Measurements from ENCODE around the gene ZNF618.

Gene ZNF618

DNA sequence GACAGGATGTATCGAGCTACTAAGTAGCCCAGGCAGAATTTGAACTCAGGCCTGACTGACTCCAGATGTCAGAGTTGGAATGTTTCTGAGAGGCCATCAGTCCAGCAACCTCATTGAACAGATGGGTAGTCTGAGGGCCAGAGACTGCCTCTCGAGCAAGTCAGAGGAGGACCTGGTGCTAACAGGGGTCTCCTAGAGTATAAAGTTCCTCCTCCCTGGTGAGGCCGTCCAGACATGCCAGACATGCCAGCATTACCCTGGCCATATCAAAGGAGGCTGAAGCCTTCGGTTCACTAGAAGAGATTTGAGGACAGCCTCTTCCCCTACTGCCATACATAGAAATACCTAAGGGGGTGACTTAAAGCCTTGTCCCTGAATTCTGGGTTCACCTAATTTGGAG lies 81.2 kb downstream of the ZNF618 start:
- no peak for DNase-seq (ENCODE audit: low read depth, low spot score)

DNA sequence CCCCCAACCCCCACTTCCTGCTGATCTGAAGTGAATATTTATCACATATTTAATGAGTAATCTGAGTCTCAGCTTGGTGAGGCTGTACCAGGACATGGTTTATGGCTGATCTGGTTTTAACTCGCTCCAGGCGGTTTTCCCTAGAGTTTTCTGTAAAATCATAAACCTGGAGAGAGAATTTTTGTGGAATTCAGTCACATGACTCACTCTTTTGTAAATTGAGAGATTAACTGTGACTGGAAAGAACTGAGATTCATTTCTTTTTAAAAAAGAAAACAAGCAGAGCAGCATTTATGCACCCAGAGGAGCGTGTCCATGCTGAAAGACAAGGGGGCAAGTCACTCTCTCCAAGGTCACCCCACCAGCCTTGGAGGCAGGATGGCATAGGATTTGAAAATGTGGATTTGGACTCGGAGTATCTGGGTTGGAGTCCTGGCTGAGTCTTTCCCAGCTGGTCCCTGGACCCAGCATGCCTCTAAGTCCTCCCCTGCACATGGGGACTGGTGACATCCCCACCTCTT lies 81.8 kb downstream of the ZNF618 start:
- DNase-seq (ENCODE audit: low read depth, low spot score), result no peak

DNA sequence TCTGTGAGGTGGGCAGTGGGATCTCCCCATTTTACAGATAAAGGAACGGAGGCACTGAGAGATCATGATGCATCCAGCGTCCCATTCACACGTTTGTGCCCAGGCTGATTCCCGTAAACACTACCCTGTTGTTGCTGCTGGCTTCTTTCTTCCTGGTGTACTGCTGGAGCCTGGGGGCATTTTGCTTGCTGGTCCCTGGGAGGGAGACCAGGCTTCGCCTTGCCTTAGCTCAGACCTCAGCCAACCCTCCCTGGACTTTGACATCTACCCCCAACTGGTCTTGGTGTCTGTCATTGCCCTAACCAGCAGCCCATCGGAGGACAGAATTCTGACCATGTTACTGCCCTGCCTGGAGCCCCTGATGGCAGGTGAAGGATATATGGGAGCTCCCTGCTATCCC lies 82.4 kb downstream of the ZNF618 start:
- no peak for DNase-seq (ENCODE audit: low read depth, low spot score)

DNA sequence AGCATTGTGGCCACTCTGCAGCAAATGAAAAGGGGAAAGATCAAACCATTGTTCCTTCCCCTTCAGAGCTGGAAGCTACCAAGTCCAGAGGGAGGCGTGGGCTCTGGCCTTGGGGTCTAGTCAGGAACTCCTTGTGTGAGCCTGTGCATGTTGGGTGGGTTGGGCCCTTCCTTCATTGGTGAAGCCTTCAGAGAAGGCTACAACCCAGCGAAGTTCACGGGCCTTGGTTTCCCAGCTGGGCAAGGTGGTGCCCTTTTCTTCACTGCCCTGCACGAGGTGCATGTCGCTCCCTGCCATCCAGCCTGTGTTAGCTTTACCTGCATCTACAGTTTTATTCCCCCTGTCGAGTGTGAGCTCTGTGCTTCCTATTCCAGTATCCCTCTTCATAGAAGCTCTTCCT lies 84.7 kb downstream of the ZNF618 start:
- DNase-seq (ENCODE audit: low read depth, low spot score), result no peak

DNA sequence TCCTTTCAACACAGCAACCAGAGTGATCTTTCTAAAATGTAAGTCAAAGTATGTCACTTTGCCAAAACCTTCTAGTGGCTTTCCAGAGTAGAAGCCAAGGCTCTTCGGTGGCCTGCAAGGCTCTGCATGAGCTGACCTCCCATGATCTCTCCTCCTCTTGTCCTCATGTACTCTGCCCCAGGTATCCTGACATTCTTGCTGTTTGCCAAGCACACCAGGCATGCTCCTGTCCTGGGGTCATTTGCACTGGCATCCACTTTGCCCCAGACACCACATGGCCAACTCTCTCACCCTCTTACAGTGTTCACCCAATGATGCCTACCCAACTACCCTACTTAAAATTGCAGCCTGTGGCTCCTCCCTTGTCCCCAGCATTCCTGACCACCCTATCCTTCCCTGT lies 86.3 kb downstream of the ZNF618 start:
- no peak for DNase-seq (ENCODE audit: low read depth, low spot score)

DNA sequence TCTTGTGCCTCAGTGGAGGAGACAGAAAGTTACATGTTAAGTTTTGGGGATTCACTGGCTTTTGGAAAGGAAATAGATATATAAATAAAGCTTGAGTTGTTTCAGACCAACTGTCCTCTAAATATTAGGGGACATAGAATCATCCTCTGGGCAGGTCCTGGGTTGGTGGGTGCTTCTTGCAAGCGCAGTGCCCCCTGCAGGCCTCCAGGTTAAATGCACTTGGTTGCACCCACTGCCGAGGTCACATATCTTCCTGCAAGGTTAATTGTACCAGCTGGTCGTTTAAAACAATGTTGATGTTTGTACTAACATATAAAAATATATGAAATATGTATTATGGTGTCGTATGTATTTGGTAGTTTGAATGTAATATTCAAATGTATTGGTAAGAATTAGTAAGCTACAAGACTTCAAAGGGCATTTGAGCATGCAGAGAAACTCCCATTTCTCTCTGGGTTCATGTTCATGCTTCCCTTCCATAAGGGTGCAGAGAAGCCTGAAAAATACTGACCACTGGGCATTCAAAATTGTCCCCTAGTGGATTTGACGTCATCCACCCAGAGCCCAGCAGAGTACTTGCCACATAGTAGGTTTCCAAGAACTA lies 87.0 kb downstream of the ZNF618 start:
- no peak for DNase-seq (ENCODE audit: low read depth, low spot score)

DNA sequence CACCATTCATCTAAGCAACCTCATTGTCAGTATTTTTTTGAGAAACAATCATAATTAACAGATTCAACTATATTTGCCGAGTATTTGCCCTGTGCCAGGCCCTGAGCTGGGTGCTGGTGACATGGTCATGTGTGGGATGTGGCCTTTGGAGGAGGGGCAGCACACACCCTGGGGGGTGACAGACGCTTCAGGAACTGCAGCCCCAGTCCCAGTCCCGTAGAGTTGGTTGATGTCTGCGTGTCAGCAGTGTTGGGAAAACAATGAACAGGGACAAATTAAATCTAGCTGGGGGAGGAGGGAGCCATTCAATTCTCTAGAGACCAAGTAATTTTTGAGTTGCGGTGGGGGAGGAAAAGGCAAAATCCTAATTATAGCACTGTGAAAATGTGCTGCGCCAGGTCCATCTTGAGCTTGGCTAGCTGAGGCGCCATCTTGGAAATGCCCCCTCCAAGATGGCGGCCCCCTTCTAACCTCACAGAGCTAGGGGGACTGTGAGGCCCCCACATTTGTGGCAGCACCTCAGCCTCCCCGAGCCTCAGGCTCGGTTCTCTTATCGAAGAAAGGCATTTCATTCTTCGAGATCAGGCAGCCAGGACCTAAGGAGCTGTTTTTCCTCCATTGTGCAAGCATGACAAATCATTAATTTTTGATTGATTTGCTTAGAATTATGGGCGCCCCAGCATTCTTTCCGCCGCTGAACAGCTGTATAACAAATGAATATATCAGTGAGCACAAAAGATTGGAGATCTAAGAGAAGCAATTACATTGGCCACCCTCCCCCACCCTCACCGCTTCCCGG lies 87.8 kb downstream of the ZNF618 start:
- no peak for DNase-seq (ENCODE audit: low read depth, low spot score)

DNA sequence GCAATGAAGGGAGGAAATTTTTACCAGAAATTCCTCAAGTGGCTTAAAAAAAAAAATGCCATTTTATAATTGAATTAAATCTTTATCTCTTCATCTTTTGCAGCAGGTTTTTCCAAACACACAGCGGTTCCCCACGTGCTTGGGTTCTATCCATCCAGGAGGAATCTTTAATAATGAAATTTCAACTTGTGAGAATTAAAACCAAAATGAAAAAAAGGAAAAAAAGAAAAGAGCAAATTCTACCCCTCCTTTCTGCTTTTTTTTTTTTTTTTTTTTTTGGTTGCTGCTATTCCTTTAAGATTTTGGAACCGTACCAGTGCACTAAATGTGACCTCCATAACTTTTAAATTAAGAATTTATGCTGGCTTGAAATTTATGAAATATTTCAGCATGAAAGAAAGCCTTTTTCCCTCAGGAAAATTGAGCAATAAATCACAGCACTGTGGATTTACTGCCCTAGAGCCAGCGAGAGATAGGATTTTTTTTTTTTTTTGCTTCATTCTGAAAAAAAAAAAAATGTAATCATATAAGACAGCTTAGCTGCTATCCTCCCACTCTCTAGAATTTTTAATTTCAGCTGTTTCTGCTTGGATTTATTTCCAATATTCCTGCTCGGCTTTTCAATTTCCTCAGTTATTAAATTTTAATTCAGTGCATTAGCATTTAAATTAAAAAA lies 88.5 kb downstream of the ZNF618 start:
- no peak for DNase-seq (ENCODE audit: low read depth, low spot score)

DNA sequence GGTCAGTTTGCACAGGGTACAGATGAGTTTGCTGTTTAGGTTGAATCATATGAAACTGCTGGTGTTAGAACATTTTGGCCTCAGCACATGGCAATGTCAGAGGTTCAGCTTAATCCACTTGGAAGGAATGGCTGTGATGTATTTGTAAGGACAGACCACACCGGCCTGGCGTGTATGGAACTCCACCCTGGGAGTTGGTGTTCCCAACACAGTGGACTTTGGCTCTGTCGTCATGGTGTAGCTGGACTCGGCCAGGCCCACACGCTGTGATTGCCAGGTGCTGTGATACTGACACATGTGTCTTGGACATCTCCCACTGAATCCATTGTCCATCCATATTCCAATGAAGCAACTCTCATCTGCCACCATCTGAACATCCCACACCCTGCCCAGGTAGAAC lies 90.3 kb downstream of the ZNF618 start:
- DNase-seq (ENCODE audit: low read depth, low spot score), result no peak

DNA sequence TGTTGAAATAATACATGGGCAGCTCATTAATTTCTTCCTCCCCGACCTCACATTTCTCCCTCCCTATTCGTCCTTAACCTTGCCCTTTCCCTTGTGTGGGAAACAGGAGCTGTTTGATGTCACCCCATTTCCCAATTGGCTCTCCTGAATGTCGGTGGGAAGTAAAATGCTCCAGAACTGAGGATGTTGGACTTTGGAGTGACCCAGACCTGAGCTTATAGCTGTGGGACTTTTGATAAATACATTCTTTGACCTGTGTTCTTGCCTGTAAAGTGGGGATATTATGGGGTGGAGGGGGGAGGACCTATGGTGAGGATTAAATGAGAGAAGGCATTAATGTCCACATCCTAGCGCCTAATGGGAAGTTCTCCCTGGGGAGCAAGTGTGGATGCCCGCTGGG lies 91.3 kb downstream of the ZNF618 start:
- no peak for DNase-seq (ENCODE audit: low read depth, low spot score)

DNA sequence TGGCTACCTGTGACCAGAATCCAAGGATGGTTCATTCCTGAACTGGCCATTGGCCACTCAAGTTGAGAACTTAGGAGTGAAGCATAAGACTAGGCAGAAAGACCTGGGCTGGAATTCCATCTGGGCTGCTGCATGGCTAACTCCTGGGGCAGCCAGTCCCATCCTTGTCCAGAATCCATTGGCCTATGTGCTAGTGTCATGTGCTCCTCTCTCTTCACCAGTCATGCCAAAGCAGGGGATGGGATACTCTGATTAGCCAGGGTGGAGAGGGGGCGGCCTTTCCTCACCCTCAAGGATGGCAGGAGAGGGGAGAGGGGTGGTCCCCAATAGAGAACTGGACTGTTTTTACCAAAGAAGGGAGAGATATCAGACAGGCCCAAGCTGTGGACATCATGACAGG lies 93.2 kb downstream of the ZNF618 start:
- no peak for DNase-seq (ENCODE audit: low read depth, low spot score)

DNA sequence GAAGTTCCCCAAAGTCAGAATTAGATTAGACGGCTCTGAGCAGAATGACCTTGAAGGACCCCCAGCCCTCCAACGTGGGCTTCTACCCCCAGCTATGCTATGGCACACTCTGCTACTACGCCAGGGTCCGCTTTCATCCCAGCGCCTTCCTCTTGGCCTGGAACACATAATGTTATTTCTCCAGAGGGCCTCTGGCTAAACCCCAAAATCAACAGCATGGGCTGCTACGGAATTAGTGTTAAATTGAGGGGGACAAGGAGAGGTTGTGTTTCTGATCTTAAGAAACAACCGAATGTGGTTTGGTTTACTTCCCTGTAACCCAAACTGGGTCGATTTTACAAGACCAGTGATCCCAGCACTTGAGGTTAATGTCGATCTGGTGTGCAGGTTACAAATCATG lies 97.1 kb downstream of the ZNF618 start:
- no peak for DNase-seq (ENCODE audit: low read depth, low spot score)

DNA sequence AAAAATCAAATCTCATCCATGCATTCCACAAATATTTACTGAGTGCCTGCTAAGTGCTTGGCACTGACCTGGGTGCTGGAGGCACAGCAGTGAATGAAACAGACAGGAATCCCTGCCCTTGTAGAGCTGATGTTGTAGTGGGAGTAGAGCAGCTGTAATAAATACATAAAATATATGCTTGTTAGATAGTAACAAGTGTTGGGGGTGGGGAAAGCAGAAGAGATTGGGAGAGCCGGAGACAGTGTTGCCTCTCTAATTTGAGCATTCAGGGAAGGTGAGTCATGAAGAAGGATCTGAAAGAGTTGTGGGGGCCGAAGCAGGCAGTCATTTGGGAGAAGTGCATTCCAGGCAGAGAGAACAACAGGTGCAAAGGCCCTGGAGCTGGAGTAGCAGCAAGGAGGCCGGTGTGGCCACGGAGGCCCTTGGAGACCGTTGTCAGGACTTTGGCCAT lies 97.9 kb downstream of the ZNF618 start:
- no peak for DNase-seq (ENCODE audit: low read depth, low spot score)

DNA sequence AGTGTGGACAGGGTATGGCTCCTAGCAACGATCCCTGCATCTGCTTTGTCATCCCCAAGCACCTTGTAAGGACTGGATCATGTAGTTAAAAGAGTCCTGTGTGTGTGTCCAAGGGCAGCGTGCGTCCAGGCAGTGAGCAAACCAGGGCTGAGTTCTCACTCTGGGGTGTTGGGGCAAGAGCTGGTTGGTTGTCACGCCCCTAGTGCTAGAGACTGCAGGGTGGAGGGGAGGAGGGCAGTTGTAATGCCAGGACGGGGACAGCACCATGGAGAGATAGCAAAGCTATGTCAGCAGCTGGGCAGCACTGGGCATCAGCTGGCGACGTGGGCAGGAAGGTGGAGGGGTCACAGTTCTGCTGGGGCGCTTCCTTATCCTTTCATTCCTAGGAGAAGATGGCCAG lies 100.8 kb downstream of the ZNF618 start:
- DNase-seq (ENCODE audit: low read depth, low spot score), result no peak

DNA sequence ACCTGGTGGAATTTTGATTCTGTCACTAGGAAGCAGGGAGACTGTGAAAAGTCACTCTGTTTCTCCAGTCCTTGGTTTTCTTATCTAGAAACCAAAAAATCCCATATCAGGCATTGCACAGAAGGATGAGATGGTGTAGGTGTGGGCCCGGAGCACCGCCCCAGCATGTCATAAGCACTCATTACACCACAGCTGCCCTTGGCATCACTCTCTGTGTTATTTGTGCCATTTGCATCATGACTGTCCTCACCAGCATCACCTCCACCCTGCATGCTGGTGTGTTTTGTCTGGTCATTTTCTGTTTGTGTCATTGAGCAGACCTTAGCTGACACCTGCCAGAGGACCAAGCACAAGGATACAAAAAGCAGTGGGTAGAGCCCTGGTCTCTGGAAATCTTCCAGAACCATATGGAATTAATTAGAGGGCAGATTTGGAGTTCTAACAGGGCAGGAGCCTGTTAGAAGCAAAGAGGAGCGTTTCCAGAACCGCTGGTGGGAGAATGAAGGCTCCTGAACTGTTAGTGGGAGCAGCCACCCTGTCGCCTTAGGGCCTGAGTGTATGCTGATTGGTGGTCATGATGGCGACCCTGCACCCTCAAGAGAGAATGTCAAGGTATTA lies 102.7 kb downstream of the ZNF618 start:
- no peak for DNase-seq (ENCODE audit: low read depth, low spot score)

DNA sequence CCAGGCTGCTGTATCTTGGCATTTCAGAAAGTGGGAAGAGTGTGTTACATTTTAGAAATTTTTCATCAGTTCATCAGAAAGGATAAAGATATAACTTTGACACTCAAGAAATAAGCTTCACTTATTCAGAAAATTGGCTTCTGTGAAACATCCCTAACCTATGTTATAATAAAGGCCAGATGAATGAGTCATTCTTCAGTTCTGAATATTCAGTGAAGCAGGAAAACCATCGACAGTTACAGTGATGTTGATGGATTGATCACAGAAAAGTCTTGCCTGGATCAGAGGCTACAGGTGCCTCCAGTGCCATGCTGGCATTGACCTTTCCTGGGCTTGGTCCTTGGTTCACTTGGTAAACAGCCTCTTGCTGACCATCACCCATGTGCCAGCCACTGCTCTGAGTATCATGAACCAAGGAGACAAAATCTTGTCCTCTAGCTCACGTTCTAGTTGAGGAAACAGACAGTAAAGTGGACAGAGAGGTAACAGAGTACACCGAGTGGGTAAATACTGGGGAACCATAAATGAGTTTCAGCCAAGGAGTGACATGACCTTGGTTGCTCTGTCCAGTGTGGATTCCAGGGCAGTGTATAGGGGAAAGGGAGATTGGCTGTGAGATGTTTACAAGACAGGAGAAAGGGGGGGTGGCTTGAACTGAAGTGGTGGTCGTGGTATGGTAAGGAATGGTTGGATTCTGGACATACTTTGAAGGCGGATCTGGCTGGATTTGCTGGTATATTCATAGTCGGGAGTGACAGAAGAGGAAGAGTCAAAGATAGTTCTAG lies 103.4 kb downstream of the ZNF618 start:
- DNase-seq (ENCODE audit: low read depth, low spot score), result no peak

DNA sequence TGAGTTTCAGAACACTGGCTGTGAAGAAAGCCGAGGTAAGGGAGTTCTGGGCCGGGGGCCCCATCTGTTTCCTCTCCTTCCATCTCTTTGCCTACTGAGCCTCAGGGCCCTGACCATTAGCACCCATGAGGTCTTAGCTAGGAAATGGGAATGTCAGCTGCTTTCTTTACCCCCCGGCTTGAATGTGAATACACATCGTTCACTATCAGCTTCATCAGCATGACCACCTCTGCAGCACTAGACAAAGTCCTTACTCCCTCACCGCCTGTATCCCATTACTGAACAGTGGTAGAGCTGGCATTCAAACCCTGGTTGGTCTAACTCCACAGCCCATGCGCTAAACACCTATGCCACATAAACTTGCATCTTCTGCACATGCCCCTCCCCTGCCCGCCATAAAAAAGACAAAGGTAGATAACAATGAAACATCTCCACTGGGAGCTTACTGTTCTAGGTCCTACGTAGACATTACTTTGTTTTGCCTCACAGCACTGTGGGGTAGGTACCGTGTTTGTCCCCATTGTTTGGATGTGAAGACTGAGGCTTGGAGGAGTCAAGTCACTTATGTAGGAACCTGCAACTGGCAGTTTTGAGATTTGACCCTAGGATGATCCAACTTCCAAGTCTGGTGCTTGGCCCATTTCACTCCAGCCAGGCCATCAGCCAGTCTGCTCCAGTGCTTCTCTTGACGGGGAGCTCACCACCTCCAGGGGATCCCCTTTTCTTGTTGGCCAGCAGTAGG lies 108.7 kb downstream of the ZNF618 start:
- DNase-seq (ENCODE audit: low read depth, low spot score), result no peak

DNA sequence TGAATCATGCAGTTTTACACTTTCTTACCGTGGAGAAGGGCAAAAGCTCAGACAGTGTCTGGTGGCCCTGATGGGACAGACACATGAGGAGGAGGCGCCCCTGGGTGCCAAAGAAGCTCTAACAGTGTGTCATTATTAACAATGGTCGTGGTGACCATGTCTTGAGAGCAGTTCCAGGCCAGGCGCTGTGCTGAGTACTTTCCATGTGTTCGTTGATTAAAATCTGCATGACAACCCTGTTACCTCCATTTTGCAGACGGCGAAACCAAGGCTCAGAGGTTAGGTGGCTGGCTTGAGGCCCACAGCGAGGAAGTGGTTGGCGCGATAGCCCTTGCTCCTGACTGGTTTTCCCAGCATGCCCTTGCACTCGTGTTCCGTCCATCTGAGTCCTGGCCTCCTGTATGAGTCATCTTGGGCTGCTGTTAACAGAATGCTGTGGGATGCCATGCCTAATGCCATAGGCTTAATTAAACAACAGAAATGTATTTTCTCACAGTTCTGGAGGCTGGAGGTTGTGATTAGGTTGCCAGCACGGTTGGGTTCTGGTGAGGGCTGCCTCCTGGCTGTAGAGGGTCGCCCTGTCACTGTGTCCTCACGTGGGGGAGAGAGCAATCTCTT lies 110.0 kb downstream of the ZNF618 start:
- DNase-seq (ENCODE audit: low read depth, low spot score), result no peak

DNA sequence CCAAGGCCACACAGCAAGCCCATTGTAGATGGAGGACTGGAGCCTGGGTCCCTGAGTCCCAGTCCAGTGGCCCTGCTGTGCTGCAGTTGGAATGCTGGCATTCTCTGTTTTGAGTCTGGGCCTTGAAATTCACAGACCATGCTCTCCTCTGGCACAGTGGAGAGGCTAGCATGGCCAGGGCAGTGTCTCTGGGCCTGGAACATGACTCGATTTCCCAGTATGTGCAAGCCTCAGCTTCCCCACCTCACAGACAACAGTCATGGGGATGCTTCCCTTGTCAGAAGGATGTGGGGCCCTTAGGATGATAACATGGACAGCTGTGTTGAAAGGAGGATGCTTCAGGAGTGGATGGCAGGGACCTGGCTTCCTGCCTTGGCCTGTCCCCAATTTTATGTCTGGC lies 110.8 kb downstream of the ZNF618 start:
- no peak for DNase-seq (ENCODE audit: low read depth, low spot score)

DNA sequence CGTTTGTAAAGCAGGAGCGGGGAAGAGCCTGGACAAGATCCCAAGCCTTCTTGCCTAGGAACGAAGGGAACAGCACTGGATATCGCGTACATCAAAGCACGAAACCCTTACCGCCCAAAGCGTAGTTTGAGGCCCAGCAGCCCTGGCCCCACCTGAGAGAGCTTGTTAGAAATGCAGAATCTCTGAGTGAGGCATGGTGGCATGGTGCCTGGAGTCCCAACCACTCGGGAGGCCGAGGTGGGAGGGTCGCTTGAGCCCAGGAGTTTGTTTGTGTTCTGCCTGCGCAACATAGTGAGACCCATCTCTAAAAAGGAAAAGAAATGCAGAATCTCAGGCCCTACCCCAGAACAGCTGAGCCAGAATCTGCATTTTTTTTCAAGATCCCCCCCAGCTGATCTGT lies 111.4 kb downstream of the ZNF618 start:
- no peak for DNase-seq (ENCODE audit: low read depth, low spot score)

All from activated CD4-positive, CD25-positive, alpha-beta regulatory T cell treated with anti-CD3 and anti-CD28 coated beads, Interleukin-2, amount 50 U/mL, for 16 hours (primary cell).